ENCODE data around the gene CDK5. TPM values are rescaled to one million over a fixed set of nuclear protein-coding genes. Genes with fewer than 3 reads are reported as not detected.

Gene CDK5
- total RNA-seq, result 21.5 and 27.0 TPM in 2 replicates

GRCh38 chr7:151057506-151057988 is at the start of gene CDK5:
CDK5 (minus strand) TSS chr7:151057897; CDS start chr7:151057848, 49 bp downstream.
- Histone ChIP-seq H3K27me3 (ENCODE audit: control insufficient read depth, insufficient read depth, low read length) (no peaks in the 10 kb centered on the region), H3K36me3 (ENCODE audit: control insufficient read depth, insufficient read depth, low read length) (no peaks in the 10 kb centered on the region), H3K4me3 (ENCODE audit: low read depth, low read length) (peak within 1 kb of the TSS; percentile 71)
- DNase-seq (ENCODE audit: low read depth), result no peak
- no peak for TF ChIP-seq CTCF (IDR thresholded peaks at IDR 0.05; ENCODE audit: insufficient read depth, low read length, poor library complexity, severe bottlenecking)

GRCh38 chr7:151104411-151105235 is 46.9 kb upstream of the CDK5 start:
- Histone ChIP-seq H3K27me3 (ENCODE audit: control insufficient read depth, insufficient read depth, low read length) (no peaks in the 10 kb centered on the region), H3K4me3 (ENCODE audit: low read depth, low read length) (no peak overlapping the region), H3K36me3 (ENCODE audit: control insufficient read depth, insufficient read depth, low read length) (no peaks in the 10 kb centered on the region)
- no peak for DNase-seq (ENCODE audit: low read depth)
- no peak for TF ChIP-seq CTCF (IDR thresholded peaks at IDR 0.05; ENCODE audit: insufficient read depth, low read length, poor library complexity, severe bottlenecking)

GRCh38 chr7:151103973-151104372 is 46.3 kb upstream of the CDK5 start:
- no peak for TF ChIP-seq CTCF (IDR thresholded peaks at IDR 0.05; ENCODE audit: insufficient read depth, low read length, poor library complexity, severe bottlenecking)
- Histone ChIP-seq H3K4me3 (ENCODE audit: low read depth, low read length) (no peak overlapping the region), H3K36me3 (ENCODE audit: control insufficient read depth, insufficient read depth, low read length) (no peaks in the 10 kb centered on the region), H3K27me3 (ENCODE audit: control insufficient read depth, insufficient read depth, low read length) (no peaks in the 10 kb centered on the region)
- no peak for DNase-seq (ENCODE audit: low read depth)

GRCh38 chr7:151102991-151103390 is 45.3 kb upstream of the CDK5 start:
- DNase-seq (ENCODE audit: low read depth), result no peak
- H3K36me3 ChIP-seq (ENCODE audit: control insufficient read depth, insufficient read depth, low read length), result no peaks in the 10 kb centered on the region
- no peak overlapping the region for H3K4me3 ChIP-seq (ENCODE audit: low read depth, low read length)
- TF ChIP-seq CTCF (IDR thresholded peaks at IDR 0.05; ENCODE audit: insufficient read depth, low read length, poor library complexity, severe bottlenecking), result no peak
- no peaks in the 10 kb centered on the region for H3K27me3 ChIP-seq (ENCODE audit: control insufficient read depth, insufficient read depth, low read length)

GRCh38 chr7:151101621-151102396 is 44.1 kb upstream of the CDK5 start:
- Histone ChIP-seq H3K27me3 (ENCODE audit: control insufficient read depth, insufficient read depth, low read length) (no peaks in the 10 kb centered on the region), H3K36me3 (ENCODE audit: control insufficient read depth, insufficient read depth, low read length) (no peaks in the 10 kb centered on the region), H3K4me3 (ENCODE audit: low read depth, low read length) (no peak overlapping the region)
- DNase-seq (ENCODE audit: low read depth), result no peak
- no peak for TF ChIP-seq CTCF (IDR thresholded peaks at IDR 0.05; ENCODE audit: insufficient read depth, low read length, poor library complexity, severe bottlenecking)
